Transverse colon (tissue), 4 donors: ENCODE measurements around the gene SMG5. TPM values are rescaled to one million over a fixed set of nuclear protein-coding genes. Genes with fewer than 3 reads are reported as not detected.

Experiments
- DNase-seq: peaks from one replicate; pipeline ENCODE4 v3.0.0-alpha.2; 2019
- H3K27ac ChIP-seq, 4 donors: fragments of 200-600 bp; sonication (generic); 2 replicates each; pipeline ENCODE4 v1.5.1; 2016 to 2018; ENCODE audit warnings: inconsistent platforms in 4 of 4
- H3K27me3 ChIP-seq: fragments of 200-600 bp; sonication (generic); 2 replicates; pipeline ENCODE4 v1.5.1; 2017; ENCODE audit warnings: inconsistent platforms
- H3K36me3 ChIP-seq, 4 donors: fragments of 200-600 bp; sonication (generic); 2 replicates each; pipeline ENCODE4 v1.5.1; 2017 to 2019; ENCODE audit warnings: inconsistent platforms in 4 of 4
- H3K4me1 ChIP-seq, 4 donors: fragments of 200-600 bp; sonication (generic); 2 replicates each; pipeline ENCODE4 v1.5.1; 2017 to 2020; ENCODE audit warnings: inconsistent platforms in 4 of 4
- H3K4me3 ChIP-seq, 4 donors: fragments of 200-600 bp; sonication (generic); 1 replicate in 1 of 4; 2 replicates in 3 of 4; pipeline versions ENCODE4 v1.5.1 to v1.6.1; 2017 to 2019; ENCODE audit warnings: inconsistent platforms in 4 of 4
- H3K9me3 ChIP-seq, 2 donors: fragments of 200-600 bp; sonication (generic); 2 replicates each; pipeline ENCODE4 v1.5.1; 2017 to 2019; ENCODE audit warnings: inconsistent platforms in 2 of 2
- CTCF ChIP-seq, 5 experiments: fragments of 200-600 bp in 3 of 5; fragments of 450-650 bp in 2 of 5; sonication (generic) in 3 of 5; IDR thresholded peaks; 1 replicate in 2 of 5; 2 replicates in 3 of 5; pipeline ENCODE4 v1.5.1; 2016 to 2017; ENCODE audit warnings: antibody characterized with exemption in 5 of 5, inconsistent platforms in 3 of 5, mild to moderate bottlenecking in 2 of 5, moderate library complexity in 1 of 5
- EP300 ChIP-seq: sonication (generic); formaldehyde crosslinking; IDR thresholded peaks from one replicate; pipeline ENCODE4 v1.6.1; 2017; ENCODE audit warnings: antibody characterized with exemption, low read depth
- POLR2A ChIP-seq: fragments of 450-650 bp; IDR thresholded peaks from one replicate; pipeline ENCODE4 v1.6.1; 2016; ENCODE audit warnings: antibody characterized with exemption, mild to moderate bottlenecking, moderate library complexity
- POLR2AphosphoS5 ChIP-seq, 3 donors: sonication (generic); formaldehyde crosslinking; IDR thresholded peaks; one replicate each; pipeline ENCODE4 v1.6.1; 2016; ENCODE audit warnings: antibody characterized with exemption in 3 of 3
- WGBS, 2 donors: methylation state at CpG; one replicate each; pipeline ENCODE4 v1.1.5; 2018; ENCODE audit warnings: low coverage in 1 of 2; 5-methylcytosine and 5-hydroxymethylcytosine counted together
- in situ Hi-C, 4 donors: fragments of 200-750 bp; cut with MboI; loops; one replicate each; pipeline versions ENCODE4 v1.15.0 to v1.15.1; 2017; ENCODE audit warnings: low sequenced_read_pairs in 3 of 4, low pct_ligation_motif_present in 1 of 4, low pct_unique_long_range_greater_than_20kb in 1 of 4
- intact Hi-C: fragments of 100-400 bp; cut with DNase I; formaldehyde crosslinking; loops from one replicate; pipeline ENCODE4 v1.15.1; 2023; ENCODE audit warnings: low total_unique reads
- total RNA-seq, 4 donors: library from RNA; depleted of rRNA; stranded (reverse); fragments of >200 nt; gene quantifications; one replicate each; pipeline ENCODE4 v1.1.0, GENCODE V29; 2016

SMG5 gene
- total RNA-seq, 4 donors from 2014 or later, result 72.1 to 134 (median 102) TPM

DNA sequence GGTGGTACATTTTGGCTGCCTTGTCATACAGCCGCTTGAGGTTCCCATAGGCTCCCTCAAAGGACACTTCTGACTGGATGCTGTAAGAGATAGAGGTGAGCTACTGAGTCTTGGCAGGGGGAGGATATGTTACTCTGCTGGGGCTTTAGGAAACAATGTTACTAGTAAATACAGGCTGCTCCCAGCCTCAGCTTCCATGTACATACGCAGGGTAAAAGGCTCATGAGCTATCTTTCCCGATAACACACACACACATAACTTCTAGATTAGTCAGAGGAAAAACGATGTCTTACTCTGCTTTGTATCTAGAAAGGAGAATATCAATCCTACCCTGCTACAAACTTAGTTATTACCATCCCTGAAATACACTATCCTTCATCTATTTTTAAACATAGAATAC, 14.3 kb downstream of the SMG5 start:
- intact Hi-C loops, result no loop called here
- no peaks in the 10 kb centered on the region for H3K27me3 ChIP-seq
- peaks cover 0 to 91% (median 43%) of the 10 kb centered on the region in 4 donors for H3K36me3 ChIP-seq
- H3K27ac ChIP-seq, result no peak overlapping the region
- no peak for DNase-seq
- WGBS, 2 donors, result 75 to 81% methylated on average over 3 to 4 of the region's 4 CpGs
- no peaks in the 10 kb centered on the region for H3K9me3 ChIP-seq
- H3K4me3 ChIP-seq, result no peak overlapping the region
- TF ChIP-seq POLR2AphosphoS5 (IDR thresholded peaks at IDR 0.05) (no peak), CTCF (IDR thresholded peaks at IDR 0.05) (no peak), EP300 (no peak), POLR2A (no peak)
- in situ Hi-C loops, result no loop called here
- no peaks in the 10 kb centered on the region for H3K4me1 ChIP-seq

DNA sequence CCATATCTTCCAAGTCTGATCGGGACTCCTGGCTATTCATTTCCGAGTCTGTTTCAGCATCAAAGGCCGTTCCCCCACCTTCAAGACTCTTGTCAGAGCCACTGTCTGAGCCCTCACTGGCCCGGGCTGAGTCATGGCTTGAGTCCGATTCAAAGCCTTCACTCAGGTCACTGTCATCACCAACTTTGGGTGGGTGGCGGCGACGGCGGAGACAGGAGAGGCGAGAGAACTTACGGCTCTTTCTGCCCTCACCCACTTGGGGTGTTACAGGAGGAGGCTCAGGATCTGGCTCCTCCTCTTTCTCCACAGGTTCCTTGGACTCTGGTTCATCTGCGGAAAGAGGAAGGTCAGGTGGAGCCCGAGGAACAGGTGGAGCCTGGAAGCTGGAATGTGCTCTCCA, 16.6 kb downstream of the SMG5 start:
- TF ChIP-seq POLR2A (no peak), POLR2AphosphoS5 (IDR thresholded peaks at IDR 0.05) (no peak), CTCF (IDR thresholded peaks at IDR 0.05) (no peak), EP300 (no peak)
- intact Hi-C loops, result no loop called here
- Histone ChIP-seq H3K36me3 (peaks cover 0 to 87% (median 36%) of the 10 kb centered on the region in 4 donors), H3K27ac (no peak overlapping the region), H3K9me3 (no peaks in the 10 kb centered on the region), H3K4me3 (no peak overlapping the region), H3K27me3 (no peaks in the 10 kb centered on the region), H3K4me1 (no peaks in the 10 kb centered on the region)
- no peak for DNase-seq
- in situ Hi-C loops, result no loop called here
- WGBS, 2 donors, result 87 to 92% methylated on average over 3 to 13 of the region's 13 CpGs

GRCh38 chr1:156263288-156263655, 19.4 kb downstream of the SMG5 start:
- TF ChIP-seq CTCF (IDR thresholded peaks at IDR 0.05), result no peak
- no peak for TF ChIP-seq POLR2AphosphoS5 (IDR thresholded peaks at IDR 0.05)
- no peak for TF ChIP-seq POLR2A
- no peak for TF ChIP-seq EP300
- H3K36me3 ChIP-seq, result peaks cover 0 to 90% (median 38%) of the 10 kb centered on the region in 4 donors
- intact Hi-C loops, result no loop called here
- no peaks in the 10 kb centered on the region for H3K27me3 ChIP-seq
- H3K27ac ChIP-seq, result no peak overlapping the region
- WGBS, 2 donors, result 93 to 97% methylated on average over 2 to 4 of the region's 9 CpGs
- no peaks in the 10 kb centered on the region for H3K4me1 ChIP-seq
- in situ Hi-C loops, result no loop called here
- H3K9me3 ChIP-seq, result no peaks in the 10 kb centered on the region
- no peak for DNase-seq
- H3K4me3 ChIP-seq, result no peak overlapping the region

DNA sequence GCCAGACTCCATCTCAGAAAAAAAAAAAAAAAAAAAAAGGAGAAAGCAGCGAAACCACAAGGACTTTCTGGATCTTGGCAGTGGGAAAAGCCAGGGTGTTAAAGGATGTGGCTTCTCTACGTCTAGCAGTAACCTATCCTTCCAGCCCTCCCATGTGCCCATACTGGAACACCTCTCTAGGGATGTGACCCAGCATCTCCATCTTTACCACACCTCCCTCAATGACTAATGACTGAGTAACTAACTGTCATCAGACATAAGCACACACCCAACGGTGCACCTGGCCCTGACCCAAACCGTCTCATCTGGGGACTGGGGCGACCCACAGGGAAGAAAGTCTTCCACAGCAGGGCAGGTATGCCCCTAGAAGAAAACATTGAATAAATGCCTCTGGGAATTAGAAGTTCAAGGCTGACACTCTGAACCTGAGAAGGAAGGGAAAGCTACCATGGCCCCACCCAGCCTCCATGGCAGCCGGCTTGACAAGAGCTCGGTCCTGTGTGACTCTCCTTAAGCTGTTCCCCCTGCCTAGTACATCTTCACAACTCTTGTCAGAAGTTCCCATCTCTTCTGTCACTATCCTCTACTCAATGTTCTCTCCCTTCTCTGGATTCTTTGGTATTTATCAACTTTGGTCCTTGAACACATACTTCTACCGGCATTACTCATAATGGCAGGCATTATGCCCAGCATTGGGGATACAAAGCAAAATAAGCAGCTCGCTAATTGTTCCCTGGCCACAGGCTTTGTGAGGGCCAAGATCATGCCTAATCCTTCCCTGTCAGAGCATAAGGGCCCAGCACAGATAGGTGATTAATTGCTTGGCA, 20.0 kb downstream of the SMG5 start:
- intact Hi-C loops (no loop called here), in situ Hi-C loops (no loop called here)
- H3K4me3 ChIP-seq, result no peak overlapping the region
- DNase-seq, result no peak
- H3K4me1 ChIP-seq, result no peaks in the 10 kb centered on the region
- peaks cover 0 to 90% (median 37%) of the 10 kb centered on the region in 4 donors for H3K36me3 ChIP-seq
- TF ChIP-seq POLR2A (no peak), POLR2AphosphoS5 (IDR thresholded peaks at IDR 0.05) (no peak), EP300 (no peak), CTCF (IDR thresholded peaks at IDR 0.05) (no peak)
- no peaks in the 10 kb centered on the region for H3K27me3 ChIP-seq
- no peaks in the 10 kb centered on the region for H3K9me3 ChIP-seq
- no peak overlapping the region for H3K27ac ChIP-seq
- 86% methylated on average over 9 of the region's 9 CpGs; no CpG with 5 or more reads in 1 of the 2 donors for WGBS, 2 donors
